ENCODE results near the gene RFTN1.

RFTN1 gene

DNA sequence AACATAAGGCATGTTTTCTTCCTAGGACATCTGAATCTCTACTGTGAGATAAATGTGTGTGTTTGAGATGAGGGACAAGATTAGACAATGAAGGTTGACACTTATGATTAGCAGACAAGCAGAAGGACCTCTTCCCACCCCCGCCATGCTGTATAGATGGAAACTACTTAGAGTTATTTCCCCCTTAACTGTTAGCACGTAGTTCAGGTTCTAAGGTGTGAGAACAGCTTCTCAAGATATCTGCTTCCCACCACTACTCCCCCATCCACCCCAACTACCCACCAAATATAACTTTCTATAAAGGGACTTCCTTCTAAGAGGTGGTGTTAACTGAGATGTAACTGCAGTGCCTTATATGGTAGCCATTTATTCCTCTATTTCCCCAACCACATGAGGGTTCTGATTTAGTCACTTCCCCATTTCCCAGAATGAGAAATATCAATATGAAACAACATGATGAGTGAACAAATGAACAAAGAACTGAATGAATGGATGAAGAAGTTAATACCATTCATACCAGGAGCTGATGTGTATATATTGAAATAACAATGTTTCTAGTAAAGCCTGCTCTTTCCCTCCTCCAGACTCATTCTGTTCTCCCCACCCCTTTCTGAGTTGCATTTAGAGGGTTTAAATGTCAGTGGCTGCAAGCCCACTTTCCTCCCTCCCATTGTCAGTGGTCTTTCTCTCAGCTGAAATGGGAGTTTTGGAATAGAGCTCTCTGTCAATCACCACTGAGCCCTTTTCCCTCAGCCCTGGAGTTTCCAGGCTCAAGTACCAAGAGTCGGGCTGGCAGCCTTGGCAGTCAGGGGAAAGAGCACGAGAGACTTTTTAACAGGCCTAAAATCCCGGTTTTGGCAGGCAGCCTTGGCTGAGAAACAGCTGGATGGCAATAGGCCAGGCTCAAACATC, 7.7 kb upstream of the RFTN1 start:
- H3K9ac ChIP-seq (ENCODE audit: insufficient read length), result no peak overlapping the region
- no peak overlapping the region for H3K27ac ChIP-seq
- H3K4me3 ChIP-seq, result no peak overlapping the region
- DNase-seq (ENCODE audit: low read depth, low spot score), result no peak
- no peaks in the 10 kb centered on the region for H3K36me3 ChIP-seq (ENCODE audit: insufficient read depth, low read length)
- TF ChIP-seq EZH2 (IDR thresholded peaks at IDR 0.05), result no peak
- no peak for TF ChIP-seq FOXP2 (optimal IDR thresholded peaks at IDR 0.05; ENCODE audit: control extremely low read depth, extremely low read length, insufficient read depth)
- no peak for TF ChIP-seq POLR2AphosphoS5 (IDR thresholded peaks at IDR 0.05; ENCODE audit: borderline replicate concordance, low read depth, low read length)
- H3K9me3 ChIP-seq (ENCODE audit: low read depth, low read length), result no peaks in the 10 kb centered on the region

DNA sequence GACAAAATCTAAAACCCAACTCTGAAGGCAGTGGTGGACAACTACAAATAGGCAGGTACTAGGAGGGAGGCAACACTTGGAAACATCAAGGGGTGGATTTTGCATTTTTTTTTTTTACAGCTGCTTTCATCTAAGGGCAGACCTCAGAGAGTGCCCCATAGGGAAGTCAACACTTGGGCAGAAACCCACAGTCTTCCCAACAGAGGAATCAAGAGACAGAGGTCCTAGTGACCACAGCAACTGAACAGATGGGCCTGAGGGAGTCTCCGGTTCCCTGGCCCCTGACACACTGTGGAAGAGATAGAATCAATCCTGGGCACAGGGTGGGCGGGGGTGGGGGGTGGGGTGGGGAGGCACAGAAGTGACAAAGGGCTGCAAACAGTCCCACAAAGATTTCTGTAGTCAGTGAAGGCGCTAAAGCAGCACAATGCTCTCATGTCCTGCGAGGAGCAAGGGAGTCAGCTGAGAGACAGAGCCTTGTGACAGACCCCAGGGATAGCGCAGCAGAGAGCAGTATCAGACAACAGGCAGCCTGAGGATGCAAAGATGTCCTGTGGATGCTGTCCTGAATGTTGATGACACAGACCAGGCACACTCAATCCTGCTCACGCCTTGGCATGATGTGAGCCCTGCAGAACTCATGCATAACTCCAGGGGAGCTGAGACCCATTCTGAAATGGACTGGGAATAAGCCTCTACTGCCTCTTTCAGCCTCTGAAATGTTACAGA, 6.9 kb upstream of the RFTN1 start:
- TF ChIP-seq FOXP2 (optimal IDR thresholded peaks at IDR 0.05; ENCODE audit: control extremely low read depth, extremely low read length, insufficient read depth), result no peak
- no peak for TF ChIP-seq POLR2AphosphoS5 (IDR thresholded peaks at IDR 0.05; ENCODE audit: borderline replicate concordance, low read depth, low read length)
- no peak for TF ChIP-seq EZH2 (IDR thresholded peaks at IDR 0.05)
- Histone ChIP-seq H3K9ac (ENCODE audit: insufficient read length) (no peak overlapping the region), H3K4me3 (no peak overlapping the region), H3K36me3 (ENCODE audit: insufficient read depth, low read length) (no peaks in the 10 kb centered on the region), H3K9me3 (ENCODE audit: low read depth, low read length) (no peaks in the 10 kb centered on the region), H3K27ac (no peak overlapping the region)
- DNase-seq (ENCODE audit: low read depth, low spot score), result no peak

DNA sequence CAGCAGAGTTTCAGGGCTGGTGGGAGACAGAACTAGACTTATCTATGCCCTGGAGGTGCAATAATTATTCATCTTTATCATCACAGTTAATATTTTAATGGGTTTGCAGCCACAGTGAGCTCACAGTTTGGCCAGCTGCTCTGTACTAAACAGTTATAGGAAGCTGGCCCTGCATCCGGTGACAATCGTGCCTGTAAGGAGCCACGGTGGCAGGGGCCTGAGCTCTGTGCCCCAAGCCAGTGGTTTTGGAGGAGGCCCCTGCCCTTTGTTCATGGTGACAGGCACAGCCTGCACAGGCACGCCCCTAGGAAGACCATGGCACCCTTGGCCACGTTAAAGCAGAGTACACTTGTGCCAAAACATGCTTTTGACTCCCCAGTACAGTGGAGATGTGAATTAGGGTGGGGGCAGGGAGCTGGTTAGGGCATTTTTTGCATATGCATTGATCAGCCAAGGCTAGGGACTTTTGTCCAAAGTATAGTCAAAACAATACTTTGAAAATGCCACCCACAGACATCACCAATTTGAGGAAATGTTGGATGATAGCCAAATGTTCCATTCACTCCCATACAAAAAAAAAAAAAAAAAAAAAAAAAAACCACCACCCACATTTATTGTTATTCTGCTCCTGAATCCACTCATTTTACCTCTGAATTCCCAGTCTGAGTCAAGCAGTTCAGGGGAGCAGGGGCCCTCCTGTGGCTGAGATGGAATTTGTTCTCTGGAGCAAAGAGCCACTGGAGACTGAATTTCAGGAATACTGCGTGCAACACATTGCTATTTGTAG, 3.4 kb upstream of the RFTN1 start:
- H3K36me3 ChIP-seq (ENCODE audit: insufficient read depth, low read length), result no peaks in the 10 kb centered on the region
- H3K9ac ChIP-seq (ENCODE audit: insufficient read length), result no peak overlapping the region
- no peaks in the 10 kb centered on the region for H3K9me3 ChIP-seq (ENCODE audit: low read depth, low read length)
- DNase-seq (ENCODE audit: low read depth, low spot score), result no peak
- no peak overlapping the region for H3K4me3 ChIP-seq
- no peak for TF ChIP-seq POLR2AphosphoS5 (IDR thresholded peaks at IDR 0.05; ENCODE audit: borderline replicate concordance, low read depth, low read length)
- TF ChIP-seq FOXP2 (optimal IDR thresholded peaks at IDR 0.05; ENCODE audit: control extremely low read depth, extremely low read length, insufficient read depth), result no peak
- TF ChIP-seq EZH2 (IDR thresholded peaks at IDR 0.05), result no peak
- no peak overlapping the region for H3K27ac ChIP-seq

DNA sequence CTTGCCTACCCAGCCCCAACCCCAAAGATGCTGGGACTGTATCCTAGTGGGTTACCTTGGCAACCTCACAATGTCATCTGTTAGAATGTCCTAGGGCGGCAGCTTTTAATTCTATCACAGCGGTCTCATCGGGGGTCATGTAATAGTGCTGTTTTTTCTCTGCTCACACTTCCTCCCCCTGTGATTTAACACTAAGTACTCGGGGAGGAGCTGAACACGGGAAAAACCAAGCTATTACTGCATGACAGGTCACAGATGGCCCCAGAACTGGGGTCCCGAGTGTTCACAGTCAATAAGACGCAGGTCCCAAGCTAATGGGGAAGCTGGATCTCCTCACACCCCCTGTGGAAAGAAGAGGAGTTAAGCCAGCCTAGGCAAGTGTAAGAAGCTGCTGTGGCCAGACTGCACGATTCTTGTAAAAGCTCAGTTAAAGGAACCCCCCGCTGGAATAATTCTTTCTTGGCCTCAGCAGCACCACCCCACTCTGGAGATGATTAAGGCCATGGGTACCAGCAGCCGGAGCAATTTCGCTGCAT, 2.5 kb upstream of the RFTN1 start:
- Histone ChIP-seq H3K9me3 (ENCODE audit: low read depth, low read length) (no peaks in the 10 kb centered on the region), H3K4me3 (no peak overlapping the region), H3K9ac (ENCODE audit: insufficient read length) (no peak overlapping the region), H3K36me3 (ENCODE audit: insufficient read depth, low read length) (no peaks in the 10 kb centered on the region), H3K27ac (no peak overlapping the region)
- no peak for TF ChIP-seq EZH2 (IDR thresholded peaks at IDR 0.05)
- TF ChIP-seq POLR2AphosphoS5 (IDR thresholded peaks at IDR 0.05; ENCODE audit: borderline replicate concordance, low read depth, low read length), result no peak
- DNase-seq (ENCODE audit: low read depth, low spot score), result no peak

DNA sequence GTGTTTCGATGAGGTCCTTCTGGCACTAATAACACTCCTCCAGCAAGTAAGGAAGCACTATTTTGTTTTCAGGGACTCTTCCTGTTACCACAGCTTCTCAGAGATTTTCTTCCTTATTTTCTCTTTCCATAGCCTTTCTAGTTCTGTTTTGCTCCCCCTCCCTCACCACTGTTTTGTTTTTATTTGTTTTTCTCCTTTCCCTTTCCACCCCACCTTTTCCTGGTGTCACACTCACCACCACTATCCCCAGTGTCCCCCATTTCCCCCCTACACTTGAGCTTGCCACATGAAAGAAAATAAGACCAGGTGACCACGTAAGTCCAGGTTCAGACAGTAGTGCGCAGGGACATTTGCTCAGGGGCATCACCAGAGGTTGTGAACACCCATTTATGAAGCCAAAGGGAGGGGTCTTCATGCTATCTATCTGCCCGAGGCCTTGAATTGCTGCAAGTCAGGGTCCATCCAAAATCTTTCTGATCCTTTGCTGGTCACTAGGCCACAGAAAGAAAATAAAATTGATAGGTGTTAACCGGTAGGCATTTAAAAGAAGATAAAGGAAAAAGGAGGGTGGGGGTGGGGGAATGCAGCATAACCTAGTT, 1.4 kb upstream of the RFTN1 start:
- Histone ChIP-seq H3K9me3 (ENCODE audit: low read depth, low read length) (no peaks in the 10 kb centered on the region), H3K27ac (no peak overlapping the region), H3K4me3 (no peak overlapping the region), H3K36me3 (ENCODE audit: insufficient read depth, low read length) (no peaks in the 10 kb centered on the region), H3K9ac (ENCODE audit: insufficient read length) (no peak overlapping the region)
- no peak for DNase-seq (ENCODE audit: low read depth, low spot score)
- TF ChIP-seq POLR2AphosphoS5 (IDR thresholded peaks at IDR 0.05; ENCODE audit: borderline replicate concordance, low read depth, low read length) (no peak), EZH2 (IDR thresholded peaks at IDR 0.05) (no peak), FOXP2 (optimal IDR thresholded peaks at IDR 0.05; ENCODE audit: control extremely low read depth, extremely low read length, insufficient read depth) (no peak)

DNA sequence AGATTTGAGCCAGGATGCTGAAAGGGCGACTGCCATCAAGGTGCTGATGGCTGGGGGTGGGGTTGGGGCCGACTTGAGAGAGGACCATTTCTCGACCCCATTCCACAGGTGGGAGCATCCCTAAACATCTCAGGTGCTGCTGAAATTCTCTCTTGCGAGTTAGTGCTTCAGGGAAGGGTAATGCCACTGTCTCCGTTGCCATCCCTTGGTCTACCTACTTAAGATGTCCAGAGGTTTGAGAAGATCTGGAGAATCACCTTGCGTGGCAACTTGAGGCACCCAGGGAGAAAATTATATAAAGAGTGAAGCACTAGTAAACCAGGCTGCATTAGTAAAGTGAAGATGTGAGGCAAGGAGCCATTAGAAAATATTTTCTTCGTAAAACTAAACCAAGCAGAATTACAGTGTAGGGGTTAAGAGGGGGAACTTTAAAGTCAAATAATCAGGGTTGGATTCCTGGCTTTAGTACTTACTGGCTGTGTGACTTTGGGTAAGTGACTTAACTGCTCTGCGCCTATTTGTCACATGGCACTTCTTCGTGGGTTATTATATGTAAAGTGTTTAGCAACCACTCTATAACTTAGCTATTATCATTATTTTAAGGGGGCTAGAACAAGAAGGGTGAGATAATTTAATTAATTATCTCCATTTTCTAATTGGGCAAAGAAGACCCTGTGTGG, 662 bp upstream of the RFTN1 start:
- H3K36me3 ChIP-seq (ENCODE audit: insufficient read depth, low read length), result no peaks in the 10 kb centered on the region
- DNase-seq (ENCODE audit: low read depth, low spot score), result no peak
- no peak overlapping the region for H3K4me3 ChIP-seq
- H3K9me3 ChIP-seq (ENCODE audit: low read depth, low read length), result no peaks in the 10 kb centered on the region
- no peak for TF ChIP-seq POLR2AphosphoS5 (IDR thresholded peaks at IDR 0.05; ENCODE audit: borderline replicate concordance, low read depth, low read length)
- no peak for TF ChIP-seq FOXP2 (optimal IDR thresholded peaks at IDR 0.05; ENCODE audit: control extremely low read depth, extremely low read length, insufficient read depth)
- TF ChIP-seq EZH2 (IDR thresholded peaks at IDR 0.05), result no peak
- no peak overlapping the region for H3K9ac ChIP-seq (ENCODE audit: insufficient read length)
- no peak overlapping the region for H3K27ac ChIP-seq

DNA sequence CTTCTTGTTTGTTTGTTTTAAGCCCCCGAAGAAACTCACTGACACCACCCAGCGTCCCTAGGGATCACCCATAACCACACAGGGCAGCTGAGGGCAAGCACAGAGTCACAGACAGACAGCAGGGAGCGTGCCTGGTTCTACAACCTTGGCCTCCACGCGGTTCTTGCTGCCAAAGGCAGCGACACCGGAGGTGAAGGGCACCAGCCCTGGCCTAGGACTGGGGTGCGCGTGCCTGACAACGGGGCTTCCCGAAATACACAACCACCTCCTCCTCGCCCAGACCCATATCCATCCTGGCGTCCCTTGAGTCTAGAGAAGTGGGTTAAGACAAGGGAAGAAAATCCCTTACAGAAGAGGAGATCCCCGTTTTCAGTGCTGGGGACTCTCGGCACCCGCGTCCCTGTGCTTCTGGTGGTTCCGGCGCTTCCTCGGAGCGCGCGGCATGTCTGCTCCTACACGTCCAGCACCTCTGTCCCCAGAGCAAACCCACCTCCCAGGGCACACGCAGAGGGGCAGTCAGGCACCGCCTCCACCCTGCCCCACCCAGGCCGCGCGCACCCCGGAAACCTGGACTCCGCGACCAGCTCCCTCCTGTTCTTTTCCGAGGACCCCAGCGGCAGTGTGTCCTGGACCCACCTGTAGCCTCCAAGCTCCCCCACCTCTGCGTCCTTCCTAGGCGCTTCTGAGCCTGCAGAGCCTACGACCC, 911 bp downstream of the RFTN1 start:
- H3K9ac ChIP-seq (ENCODE audit: insufficient read length), result no peak overlapping the region

More for the DNA sequence above, 911 bp downstream of the RFTN1 start:
- Histone ChIP-seq H3K9me3 (ENCODE audit: low read depth, low read length) (no peaks in the 10 kb centered on the region), H3K4me3 (no peak overlapping the region), H3K27ac (no peak overlapping the region), H3K36me3 (ENCODE audit: insufficient read depth, low read length) (no peaks in the 10 kb centered on the region)
- DNase-seq (ENCODE audit: low read depth, low spot score), result no peak
- TF ChIP-seq EZH2 (IDR thresholded peaks at IDR 0.05) (no peak), POLR2AphosphoS5 (IDR thresholded peaks at IDR 0.05; ENCODE audit: borderline replicate concordance, low read depth, low read length) (no peak), FOXP2 (optimal IDR thresholded peaks at IDR 0.05; ENCODE audit: control extremely low read depth, extremely low read length, insufficient read depth) (no peak)
